Cardiac septum (tissue), 1 donor: ENCODE results near the gene SH2B2. TPM values are rescaled to one million over a fixed set of nuclear protein-coding genes. Genes with fewer than 3 reads are reported as not detected.

Experiments
- DNase-seq: peaks from one replicate; pipeline ENCODE4 v3.0.0-alpha.2; 2020; ENCODE audit warnings: low spot score
- intact Hi-C: fragments of 100-400 bp; cut with DNase I; formaldehyde crosslinking; loops from one replicate; pipeline ENCODE4 v1.14.0; 2022
- long read RNA-seq: library from polyadenylated mRNA; unstranded; transcript quantifications from one replicate; pipeline ENCODE4 v2.0.0, GENCODE V29; 2021
- total RNA-seq: library from RNA; stranded (reverse); fragmentation: NEBNext Ultra II Directional; extraction: Animal tissue kit (Norgen Biotek cat#: 25700); gene quantifications from one replicate; pipeline ENCODE4 v1.2.1, GENCODE V29; 2021
- donor health status: DM: no; HTN: no; CAD: no.

Gene SH2B2
- total RNA-seq: 3.1 TPM
- long read RNA-seq, partial matches to known transcripts: 0 of 5 reads
- long read RNA-seq, other reads (novel, unspliced or antisense): 5 of 5 reads

DNA sequence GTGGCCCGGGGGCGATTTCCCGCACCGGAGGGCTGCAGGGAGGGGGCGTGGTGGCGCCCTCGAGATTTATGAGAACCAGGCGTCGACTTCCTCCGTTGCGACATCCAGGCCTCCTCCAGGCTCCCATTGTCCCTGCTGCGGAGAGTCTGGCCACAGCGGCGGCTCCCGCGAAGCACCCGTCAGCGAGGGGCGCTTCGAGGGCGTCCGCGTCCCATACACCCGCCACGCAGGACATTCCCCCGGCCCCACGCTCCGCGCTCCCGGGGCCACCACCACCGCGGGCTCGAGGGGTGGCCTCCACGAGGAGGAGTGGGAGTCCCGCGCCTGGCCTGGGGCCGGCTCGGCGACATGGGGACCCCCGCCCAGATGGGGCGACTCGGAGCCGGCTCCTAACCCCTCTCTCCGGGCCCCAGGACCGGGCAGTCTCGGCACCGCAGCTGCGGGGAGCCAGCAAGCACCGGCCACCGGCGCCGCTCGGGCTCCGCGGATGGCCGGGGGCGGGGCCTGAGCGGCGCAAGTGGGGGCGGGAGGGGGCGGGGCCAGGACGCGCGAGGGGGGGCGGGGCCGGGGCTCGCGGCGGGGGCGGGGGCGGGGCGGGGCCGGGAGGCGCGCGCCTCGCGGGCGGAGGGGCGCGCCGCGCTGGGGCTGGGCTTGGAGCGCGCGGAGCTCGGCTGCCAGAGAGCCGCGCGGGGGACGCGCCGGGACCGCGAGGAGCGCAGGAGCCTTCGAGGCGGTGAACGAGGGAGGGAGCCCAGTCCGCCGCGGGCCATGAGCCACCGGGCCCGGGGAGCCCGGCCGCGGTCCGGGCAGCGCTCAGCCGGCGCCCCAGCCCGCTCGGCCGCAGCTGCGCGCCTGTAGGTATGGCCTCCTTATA is at the start of gene SH2B2:
SH2B2 (plus strand) TSS at position 632 of the 874 bp plus-strand sequence. CDS start 13,683 bp downstream, outside the sequence.
- peak; percentile 92 for DNase-seq
- intact Hi-C loops: no loop called here

DNA sequence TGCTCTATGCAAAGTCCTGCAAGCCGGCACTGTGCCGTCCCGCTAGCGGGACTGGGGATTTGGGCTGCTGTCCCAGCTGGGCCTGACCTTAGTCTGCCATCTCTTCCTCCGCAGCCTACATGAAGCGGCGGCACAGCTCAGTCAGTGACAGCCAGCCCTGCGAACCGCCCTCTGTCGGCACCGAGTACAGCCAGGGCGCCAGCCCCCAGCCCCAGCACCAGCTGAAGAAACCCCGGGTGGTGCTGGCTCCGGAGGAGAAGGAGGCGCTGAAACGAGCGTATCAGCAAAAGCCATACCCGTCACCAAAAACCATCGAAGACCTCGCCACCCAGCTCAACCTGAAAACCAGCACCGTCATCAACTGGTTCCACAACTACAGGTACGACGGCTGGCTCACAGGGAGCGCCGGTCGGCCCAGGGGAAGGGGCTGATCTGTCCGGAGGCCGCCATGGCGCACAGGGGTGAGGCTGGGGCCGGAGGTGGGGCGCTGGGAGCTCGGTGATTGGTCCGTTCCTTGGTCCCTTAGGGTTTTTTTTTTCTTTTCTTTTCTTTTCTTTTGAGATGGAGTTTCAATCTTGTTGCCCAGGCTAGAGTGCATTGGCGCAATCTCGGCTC is 47.4 kb upstream of the SH2B2 start:
- intact Hi-C loops: loop anchor here (5.0 kb wide), 1 partner anchor 427 kb away; no protein-coding TSS in a partner anchor
- no peak for DNase-seq

GRCh38 chr7:102241431-102241830 is 45.2 kb upstream of the SH2B2 start:
- no peak for DNase-seq
- intact Hi-C loops: loop anchor here (10.0 kb wide), 1 partner anchor 637 kb away; no protein-coding TSS in a partner anchor

- no peak for DNase-seq
- intact Hi-C loops: loop anchor here (10.0 kb wide), 1 partner anchor 640 kb away; no protein-coding TSS in a partner anchor
Measured at GRCh38 chr7:102244601-102245000, 42.1 kb upstream of the SH2B2 start.

GRCh38 chr7:102248081-102248455 is 38.6 kb upstream of the SH2B2 start:
- intact Hi-C loops: loop anchor here (10.0 kb wide), 1 partner anchor 643 kb away; no protein-coding TSS in a partner anchor
- DNase-seq: no peak

GRCh38 chr7:102248456-102249395 is 37.9 kb upstream of the SH2B2 start:
- intact Hi-C loops: loop anchor here (10.0 kb wide), 1 partner anchor 644 kb away; no protein-coding TSS in a partner anchor
- no peak for DNase-seq

GRCh38 chr7:102251531-102252365 is 34.9 kb upstream of the SH2B2 start:
- no peak for DNase-seq
- intact Hi-C loops: no loop called here

DNA sequence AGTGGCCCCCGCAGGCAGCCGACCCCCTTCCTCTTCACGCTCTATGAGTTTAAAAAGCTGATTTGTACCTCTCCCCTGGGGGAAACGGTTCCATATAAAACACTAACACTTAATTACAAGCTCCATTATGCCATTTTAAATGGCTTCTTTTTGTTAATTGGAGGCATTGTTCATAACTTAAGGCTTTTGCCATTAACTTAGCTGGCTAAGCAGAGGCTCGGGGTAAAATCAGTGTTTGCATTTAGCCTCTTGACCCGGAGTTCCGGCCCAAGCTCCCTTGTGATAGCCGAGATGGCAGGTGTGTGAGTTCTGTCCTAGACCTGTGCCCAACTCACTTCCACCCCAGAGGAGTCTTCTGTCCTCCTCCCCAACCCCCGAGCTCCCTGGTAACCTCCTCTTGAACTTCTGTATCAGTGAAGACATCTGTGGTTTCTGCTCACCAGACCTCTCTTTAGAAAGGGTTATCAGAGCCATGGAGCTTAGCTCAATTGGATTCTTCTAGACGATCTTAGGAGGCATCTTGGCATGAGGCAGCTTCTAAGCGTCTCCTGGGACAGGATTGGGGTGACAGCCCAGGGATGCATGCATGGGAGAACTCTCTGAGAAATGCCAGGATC is 34.2 kb upstream of the SH2B2 start:
- intact Hi-C loops: no loop called here
- DNase-seq: no peak

GRCh38 chr7:102253066-102253972 is 33.3 kb upstream of the SH2B2 start:
- intact Hi-C loops: no loop called here
- no peak for DNase-seq

- intact Hi-C loops: no loop called here
- no peak for DNase-seq
Measured at GRCh38 chr7:102253973-102254370, 32.7 kb upstream of the SH2B2 start.

DNA sequence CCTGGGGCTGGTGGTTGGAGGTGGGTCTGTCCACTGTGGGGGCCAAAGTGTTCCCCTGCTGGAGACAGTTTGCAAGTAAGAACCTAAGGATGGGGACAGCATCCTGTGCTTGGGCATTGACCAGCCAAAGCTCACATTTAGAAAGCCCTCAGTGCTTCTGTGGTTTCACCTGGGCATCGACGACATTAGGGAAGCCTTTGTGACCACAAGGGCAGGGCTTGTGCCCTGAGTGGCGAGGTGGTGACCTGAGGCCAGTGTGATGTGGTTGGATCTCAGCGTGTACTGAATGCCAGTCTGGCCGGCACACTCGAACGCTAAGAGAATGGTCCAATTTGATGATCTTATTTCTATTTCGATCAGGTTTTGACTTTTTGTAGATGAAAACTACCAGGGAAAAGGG is 32.1 kb upstream of the SH2B2 start:
- intact Hi-C loops: no loop called here
- DNase-seq: no peak

GRCh38 chr7:102255501-102255900 is 31.2 kb upstream of the SH2B2 start:
- no peak for DNase-seq
- intact Hi-C loops: no loop called here

DNA sequence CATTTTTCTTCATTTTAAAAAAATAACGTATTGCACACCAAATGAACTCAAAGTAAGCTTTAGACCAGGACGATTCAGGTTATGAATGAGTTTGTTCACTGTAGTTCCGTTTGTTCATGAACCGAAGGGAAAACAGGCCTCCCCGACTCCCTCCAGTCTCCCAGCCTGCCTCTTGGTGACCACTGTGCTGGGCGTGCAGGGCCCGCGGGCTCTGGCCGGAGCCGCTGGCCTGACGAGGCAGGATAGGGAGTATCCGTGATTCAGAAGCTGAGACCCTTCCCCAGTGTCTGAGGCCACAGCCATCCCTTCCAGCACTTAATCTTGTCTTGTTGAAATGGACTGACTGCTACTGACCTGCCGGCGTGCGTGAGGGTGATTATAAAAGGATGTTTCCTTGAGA is 30.8 kb upstream of the SH2B2 start:
- DNase-seq: no peak
- intact Hi-C loops: no loop called here

DNA sequence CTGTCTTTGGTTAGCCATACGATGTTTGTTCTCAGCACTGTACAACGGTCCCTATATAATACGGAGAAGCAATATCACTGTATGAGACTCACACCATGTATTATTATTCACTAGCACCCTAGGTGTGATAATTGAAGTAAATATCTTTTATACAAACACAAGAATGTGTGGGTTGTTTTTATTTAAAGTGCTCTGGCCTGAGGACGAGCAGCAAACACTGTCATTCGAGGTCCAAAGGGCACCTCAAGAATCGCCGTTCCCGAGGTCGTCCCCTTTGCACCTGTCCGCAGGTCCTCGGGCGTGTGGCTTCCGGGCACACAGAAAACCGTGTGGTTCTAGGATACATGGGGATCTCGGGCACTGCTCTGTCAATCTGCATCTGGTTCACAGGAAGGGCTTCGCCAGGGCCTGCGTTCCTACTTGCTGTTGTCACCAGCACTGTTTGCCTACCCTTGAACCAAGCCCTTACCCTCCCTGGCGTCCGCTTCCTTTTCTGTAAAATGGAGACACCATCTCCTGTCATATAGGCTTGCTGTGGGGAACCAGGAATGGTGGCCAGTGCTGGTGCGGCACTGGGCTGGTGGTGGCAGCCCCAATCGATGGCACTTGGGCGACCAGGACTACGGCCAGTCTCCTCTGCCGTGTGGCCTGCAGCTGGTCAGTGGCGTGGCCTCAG is 28.5 kb upstream of the SH2B2 start:
- intact Hi-C loops: no loop called here

GRCh38 chr7:102258749-102259107 is 27.9 kb upstream of the SH2B2 start:
- intact Hi-C loops: no loop called here
- no peak for DNase-seq

More for the DNA sequence above, 28.5 kb upstream of the SH2B2 start:
- DNase-seq: no peak

- intact Hi-C loops: no loop called here
- DNase-seq: no peak
Measured at GRCh38 chr7:102260856-102261255, 25.8 kb upstream of the SH2B2 start.

DNA sequence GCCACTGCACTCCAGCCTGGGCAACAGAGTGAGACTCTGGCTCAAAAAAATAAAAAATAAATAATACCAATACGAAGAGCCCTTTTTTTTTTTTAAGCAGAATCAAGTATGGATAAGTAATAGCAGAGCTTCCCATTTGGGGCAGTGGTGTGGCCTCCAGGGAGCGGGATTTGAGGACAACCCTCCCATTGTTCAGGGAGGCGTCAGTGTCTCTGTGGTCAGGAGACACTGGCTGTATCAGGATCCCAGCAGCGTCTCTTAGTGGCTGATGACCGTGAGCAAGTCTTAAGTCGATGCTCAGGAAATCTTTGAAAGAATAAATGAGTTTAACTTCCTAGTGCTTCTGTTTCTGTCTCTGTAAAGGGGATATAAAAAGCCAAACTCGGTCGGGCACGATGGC is 25.2 kb upstream of the SH2B2 start:
- intact Hi-C loops: no loop called here
- no peak for DNase-seq
